HG03095 (cell line): ENCODE results near the gene GALNT2.

ENCODE experiments used
- ATAC-seq: cut with Tn5 transposase; IDR thresholded peaks from one replicate; pipeline ENCODE4 v1.9.1; 2021; ENCODE audit warnings: moderate library complexity; ENCODE audit not compliant: unreplicated experiment

GALNT2 gene

DNA sequence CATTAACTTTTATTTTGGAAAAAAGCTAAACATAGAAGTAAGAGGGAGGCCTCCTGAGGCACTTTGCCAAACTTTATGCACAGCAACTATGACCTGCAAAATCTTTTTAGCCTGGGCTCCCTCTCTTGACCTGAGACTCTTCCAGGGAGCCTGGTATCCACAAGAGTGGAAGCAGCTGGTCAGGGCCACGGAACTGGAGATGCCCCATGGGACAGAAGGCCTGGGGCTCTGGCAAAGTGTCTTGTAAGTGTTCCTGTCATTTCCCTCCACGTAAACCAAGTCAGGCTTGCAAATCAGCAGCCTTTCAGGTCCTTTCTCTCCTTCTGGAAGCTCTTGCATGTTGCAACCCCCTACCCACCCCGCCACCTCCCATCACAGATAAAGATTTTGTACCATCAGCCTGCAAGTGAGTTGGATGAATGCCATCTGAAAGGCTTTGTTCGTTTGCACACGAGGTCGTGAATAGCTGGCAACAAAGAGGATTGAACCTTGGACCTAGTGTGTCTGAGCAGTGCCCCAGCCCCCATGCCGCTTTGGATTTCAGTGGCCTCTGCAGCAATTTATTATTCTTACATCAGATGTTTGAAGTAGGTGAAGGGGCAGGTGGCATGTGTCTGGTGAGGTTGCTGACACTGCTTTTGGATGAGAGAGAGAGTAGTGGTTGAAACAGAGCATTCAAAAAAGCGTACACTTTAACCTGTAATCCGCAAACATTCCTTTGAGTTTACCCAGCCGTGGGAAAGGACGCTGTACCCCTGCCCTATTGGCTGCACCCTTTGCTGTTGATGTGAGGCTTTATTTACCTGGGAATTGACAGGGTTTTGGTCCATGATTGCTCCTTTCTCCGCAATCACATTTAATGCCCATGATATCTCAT lies 91.6 kb downstream of the GALNT2 start:
- ATAC-seq = no peak

DNA sequence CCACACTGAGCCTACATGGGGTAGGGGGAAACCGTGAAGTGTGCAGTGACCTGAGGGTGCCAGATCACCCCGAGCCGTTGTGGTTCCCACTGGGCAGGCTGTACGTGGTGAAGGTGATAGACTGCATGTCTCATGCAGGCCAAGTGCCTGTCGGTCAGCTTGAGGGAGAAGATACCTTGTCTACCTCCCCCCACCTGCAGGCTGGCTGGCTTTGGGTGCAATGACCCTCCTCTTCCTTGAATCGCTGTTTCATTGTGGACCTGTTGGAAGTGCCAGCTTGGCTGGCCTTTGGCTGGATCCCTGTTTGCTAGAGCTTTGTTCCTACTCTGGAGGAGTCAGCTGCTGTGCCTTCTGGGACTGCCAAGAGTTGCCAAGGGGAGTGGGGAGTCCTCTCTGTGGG lies 92.5 kb downstream of the GALNT2 start:
- ATAC-seq = no peak

DNA sequence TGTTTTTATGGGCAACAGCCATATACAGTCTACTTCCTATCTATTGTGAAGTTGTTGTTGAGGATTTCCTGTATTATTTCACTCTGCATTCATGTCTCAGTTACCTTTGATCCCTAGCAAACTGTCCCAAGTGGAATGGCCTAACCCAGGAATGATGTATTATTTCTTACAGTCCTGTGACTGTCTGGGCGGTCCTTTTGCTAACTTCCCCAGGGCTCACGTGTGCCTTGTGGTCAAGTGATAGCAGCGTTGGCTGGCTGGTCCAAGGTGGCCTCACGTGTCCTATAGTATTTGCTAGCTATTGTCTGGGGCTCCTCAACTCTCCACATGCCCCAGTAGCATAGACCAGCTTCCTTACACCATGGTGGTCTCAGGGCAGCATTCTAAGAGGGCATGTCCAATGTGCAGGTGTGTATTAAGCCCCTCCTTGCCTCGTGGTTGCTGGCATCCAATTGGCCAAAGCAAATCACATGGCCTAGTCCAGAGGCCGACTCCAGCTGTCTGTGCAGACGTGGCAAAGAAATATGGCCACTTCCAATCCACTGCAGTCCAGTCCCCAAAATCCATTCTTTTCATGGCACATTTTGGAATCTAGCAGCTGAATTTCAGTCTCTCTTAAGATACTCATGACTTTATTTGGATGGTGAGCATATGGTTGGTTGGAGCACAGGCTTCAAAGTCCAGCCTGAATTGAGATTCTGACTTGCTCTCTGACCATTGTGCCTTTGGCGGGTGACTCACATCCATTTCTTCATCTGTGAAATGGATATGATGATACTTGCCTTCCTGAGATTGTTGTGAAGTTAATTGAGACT lies 94.1 kb downstream of the GALNT2 start:
- ATAC-seq = no peak

DNA sequence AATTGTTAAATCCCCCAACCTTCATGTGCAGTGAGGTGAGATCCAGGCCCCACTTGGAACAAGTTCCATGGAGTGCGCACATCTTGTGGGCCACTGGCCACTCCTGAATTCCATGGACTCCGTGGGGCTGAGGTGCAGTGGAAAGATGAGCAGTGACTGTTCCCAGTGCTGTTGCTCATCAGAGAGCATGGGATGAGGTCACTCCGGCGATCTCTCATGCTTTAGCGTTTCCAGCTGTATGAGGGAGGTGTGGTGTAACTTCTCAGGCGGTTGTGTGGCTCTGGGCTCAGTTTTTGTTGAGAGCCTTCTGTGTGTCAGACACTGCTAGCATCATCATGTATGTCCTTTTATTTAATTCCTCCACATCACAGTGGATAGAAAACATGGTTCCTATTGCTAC lies 96.2 kb downstream of the GALNT2 start:
- ATAC-seq = no peak

DNA sequence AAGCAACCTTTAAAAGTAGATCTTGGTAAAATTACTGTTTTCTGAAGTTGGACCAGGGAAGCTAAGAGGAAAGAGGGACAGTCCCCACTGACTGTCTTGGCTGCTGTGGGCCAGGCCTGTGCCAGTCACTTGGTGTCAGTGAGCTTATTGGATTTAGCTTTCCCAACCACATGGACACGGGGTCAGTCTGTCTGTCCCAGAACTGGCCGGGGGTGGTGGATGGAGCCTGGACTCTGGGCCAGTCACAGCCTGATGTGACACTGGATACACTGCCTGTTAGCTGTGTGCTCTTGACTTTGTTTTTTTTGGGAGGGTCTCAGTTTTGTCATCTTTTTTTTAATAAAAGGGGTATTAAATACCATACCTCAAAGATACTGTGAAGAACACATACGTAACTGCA lies 96.7 kb downstream of the GALNT2 start:
- ATAC-seq = no peak

DNA sequence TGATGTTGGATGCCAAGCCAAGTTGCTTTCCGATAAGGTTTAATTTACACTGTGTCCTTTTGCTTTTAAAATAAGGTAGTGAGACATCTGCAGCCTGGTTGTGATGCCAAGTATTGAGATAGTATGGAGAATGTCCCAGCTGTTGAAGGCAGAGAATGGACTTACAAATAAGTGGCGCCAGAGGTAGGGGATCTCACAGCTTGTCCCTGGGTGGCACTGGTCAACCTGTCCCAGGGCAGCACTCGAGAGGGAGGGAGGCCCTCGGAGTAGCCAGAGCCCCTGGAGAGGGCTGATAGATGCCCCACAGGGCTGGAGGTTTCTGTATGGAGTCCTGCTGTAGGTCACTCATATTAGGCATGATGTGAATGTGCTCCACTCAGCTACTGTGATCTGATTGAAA lies 98.5 kb downstream of the GALNT2 start:
- ATAC-seq = no peak

DNA sequence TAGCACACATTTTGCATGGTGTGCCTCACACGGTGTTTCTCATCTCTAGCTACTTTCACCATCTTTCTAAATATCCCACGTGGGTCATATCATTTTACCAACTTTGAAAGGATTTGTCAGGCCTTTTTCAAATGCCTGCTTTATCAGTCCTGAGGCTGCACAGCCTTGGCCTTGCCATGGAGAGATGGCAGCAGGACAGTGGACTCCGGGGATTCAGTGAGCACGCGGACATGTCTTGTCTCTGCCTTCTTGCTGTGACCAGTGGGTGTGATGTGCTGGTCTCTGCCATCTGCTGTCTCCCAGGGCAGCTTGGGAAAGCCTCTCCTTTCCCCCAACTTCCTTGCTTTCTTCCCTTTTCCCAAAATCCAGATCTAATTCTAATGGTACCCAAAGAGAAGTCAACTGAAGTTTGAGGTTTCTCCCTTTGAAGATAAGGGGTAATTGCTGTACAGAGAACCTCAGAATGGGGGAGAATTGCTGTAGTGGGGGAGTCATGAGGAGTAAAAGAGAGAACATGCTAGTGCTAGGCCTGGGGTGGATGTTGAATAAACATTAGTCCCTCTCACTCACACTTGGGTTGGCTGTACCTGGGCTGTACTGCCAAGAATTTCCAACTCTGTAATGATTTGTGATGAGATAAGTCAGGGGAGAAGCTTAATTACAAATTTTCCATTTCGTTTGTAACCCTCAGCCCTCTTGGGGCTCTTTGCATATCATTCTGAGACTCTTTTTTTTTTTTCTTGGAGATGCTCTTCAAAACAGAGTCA lies 99.5 kb downstream of the GALNT2 start:
- no peak for ATAC-seq

DNA sequence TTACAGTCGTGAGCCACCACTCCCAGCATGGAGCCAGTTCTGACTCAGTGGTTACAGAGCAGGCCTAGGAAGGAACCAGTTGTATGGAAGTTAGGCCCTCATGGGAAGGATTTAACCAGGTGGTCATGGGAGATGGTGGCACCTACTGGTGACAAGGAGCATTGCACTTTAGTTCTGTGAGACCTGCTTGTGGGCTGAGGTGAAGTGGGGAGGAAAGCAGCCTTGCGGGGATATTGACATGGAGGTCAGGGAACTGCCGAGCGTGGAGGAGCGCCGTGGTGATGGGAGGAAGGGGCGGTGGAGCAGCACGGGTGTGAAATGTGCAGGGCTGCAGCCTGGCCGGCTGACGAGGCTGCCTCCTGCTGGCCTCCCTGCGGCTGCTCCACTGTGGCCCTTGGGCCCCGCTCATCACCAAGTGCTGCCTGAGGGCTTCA lies 100.4 kb downstream of the GALNT2 start:
- ATAC-seq = no peak

DNA sequence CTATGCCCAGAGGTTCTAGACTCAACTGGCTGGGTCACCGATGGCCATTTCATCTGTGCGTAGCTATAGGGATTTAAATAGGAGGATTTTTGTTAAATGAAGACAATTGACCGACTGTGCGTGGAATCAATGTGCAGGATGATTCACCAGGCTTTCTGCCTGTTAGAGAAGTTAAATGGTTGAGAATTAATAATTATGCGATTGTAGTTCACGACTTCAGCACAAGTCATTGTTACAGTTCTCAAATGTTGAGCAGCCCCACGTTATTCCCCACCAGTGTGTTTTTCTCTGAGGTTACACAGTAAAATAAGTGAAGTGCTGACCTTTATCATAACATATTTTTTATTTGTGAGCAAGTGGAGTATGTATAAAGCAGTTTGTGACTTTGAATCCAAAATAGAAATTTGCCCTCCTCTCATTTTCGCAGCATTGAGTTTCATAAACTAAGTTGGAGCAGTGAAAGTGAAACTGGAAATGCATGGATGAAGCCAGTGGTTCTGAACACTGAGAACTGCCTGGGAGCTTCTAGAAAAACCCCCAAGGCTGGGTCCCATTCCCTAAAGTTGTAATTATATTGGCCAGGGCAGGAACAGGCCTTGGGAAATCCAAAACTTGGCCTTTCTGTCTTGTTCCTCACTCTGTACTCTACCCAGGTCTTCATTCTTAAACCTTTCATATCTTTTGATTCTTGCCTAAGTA lies 102.6 kb downstream of the GALNT2 start:
- ATAC-seq = peak; percentile 35

DNA sequence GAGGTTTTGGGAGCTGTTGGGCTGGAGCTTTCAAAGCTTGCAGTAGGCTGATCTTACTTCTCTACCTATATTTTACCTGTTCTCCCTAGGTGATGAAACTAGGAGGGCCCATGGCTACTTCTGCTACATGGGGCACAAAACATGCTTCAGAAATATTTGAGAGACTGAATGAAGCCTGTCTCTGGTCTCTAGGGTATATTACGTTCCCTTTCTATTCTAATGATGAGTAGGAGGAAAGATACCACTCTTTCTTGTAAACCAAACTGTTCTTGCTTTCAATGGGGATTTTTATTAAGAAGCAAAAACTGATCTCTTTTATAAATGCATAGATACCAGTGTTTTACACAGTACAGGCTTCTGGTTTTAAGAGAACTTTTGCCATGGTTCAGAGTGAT lies 103.1 kb downstream of the GALNT2 start:
- ATAC-seq = peak; percentile 48

DNA sequence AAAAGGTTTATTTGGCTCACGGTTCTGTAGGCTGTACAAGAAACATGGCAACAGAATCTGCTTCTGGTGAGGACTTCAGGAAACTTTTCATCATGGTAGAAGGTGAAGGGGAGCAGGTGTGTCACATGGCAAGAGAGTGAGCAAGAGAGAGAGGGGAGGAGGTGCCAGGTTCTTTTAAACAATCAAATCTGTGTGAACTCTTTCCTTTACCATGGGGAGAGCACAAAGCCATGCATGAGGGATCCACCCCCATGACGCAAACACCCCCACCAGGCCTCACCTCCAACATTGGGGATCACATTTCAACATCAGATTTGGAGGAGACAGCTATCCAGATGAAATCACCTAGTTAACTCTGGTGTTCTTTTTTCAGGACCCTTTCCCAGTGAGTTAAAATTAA lies 103.6 kb downstream of the GALNT2 start:
- ATAC-seq = no peak

DNA sequence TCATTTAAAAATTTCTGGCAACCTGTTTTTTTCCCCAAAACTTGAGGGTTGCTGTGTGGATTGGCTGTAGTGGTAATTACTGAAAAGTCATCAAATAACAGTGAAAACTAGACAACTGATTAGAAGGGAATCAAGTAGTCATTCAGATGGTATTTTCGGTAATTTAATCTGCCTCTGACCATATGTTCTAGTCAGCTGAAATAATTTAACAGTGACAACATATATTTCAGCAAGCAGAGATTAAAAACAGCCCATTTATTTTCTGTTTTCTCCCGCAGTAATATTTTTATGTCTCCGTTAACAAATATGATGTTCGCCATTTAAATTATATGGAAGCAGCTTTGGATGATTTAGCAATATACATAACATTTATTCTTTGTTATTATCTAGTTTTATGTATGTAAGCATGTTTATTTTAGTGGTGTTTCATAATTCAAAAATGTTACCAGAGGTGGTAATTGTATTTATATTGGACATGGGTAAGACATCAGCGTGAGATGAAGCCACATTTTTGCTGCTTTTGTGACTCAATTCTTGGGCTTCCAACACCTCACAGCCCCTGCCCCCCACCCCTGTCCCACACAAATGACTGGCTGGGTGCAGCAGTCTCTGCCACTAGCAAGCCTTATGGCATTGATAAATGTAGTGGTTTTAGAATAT lies 104.4 kb downstream of the GALNT2 start:
- ATAC-seq = no peak

DNA sequence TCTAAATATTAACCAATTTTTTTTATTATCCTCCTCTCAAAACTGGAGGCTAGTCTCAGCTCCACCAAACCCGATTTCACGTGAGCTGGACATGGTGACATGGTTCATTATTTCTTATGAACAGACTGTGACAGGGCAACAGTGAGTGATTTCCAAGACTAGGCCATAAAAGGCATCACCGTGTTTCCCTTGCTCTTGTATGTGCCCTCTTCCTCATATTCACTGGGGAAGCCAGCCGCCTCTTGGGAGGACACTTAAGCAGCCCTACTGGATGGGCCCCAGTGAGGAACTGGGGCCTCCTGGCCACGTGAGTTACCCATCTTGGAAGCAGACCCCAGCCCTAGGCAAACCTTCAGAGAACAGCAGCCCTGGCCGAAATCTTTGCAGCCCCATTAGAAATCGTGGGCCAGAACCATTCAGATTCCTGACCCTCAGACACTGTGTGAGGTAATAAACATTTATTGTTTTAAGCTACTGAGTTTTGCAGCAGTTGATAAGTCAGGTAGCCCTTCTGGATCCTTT lies 105.0 kb downstream of the GALNT2 start:
- ATAC-seq = no peak

DNA sequence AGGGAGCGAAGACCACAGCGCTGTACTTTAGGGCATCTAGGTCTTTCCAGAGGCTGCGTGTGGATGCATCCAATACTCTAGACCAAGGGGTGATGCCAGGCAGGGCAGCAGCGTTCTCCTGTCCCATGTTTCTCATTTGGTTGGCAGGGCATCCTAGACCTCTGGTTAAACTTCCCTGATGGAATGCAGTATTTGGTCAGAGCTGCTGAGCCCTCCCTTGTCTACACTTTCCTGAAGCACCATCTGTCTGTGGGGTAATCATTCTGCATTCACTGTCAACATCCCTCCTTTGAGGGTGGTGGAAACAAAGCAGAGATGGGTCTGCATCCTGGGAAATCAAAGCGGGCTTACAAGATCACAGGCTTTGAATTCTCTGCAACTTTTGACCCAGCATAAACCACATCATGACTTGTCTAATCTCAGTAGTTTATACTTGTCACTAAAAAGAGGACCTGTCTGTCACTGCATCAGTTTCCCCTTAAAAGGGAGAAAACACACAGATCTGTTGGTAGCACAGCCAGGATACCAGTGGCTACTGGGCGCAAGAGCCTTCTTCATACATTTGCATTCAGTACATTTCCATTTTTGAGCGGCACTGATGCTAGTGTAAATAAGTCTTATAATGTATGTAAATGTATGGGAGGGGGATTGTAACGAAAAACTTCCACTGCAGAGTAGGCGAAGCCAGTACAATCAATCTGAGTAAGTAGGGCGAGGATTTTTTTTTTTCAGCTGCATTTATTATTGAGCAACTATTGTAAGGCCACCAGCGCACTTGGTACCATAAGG lies 106.3 kb downstream of the GALNT2 start:
- no peak for ATAC-seq

DNA sequence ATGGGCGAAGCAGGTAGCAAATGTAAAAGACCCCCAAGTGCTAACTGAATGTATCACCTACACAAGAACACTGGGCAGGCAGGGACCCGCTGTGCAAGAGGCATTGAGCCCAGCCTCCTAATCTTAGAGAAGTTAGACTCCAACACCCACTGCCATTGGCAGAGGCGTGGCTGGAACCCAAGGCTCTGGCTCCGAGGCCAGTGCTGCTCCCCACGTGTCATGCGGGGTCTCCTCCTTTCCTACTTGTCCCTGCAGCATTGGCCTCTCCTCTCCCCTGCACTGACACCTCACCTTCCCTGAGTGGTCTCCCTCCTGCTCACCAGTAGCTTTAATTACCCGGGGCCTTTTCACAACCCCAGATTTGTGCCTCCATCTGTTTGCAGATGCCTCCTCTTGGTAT lies 107.0 kb downstream of the GALNT2 start:
- ATAC-seq = no peak

DNA sequence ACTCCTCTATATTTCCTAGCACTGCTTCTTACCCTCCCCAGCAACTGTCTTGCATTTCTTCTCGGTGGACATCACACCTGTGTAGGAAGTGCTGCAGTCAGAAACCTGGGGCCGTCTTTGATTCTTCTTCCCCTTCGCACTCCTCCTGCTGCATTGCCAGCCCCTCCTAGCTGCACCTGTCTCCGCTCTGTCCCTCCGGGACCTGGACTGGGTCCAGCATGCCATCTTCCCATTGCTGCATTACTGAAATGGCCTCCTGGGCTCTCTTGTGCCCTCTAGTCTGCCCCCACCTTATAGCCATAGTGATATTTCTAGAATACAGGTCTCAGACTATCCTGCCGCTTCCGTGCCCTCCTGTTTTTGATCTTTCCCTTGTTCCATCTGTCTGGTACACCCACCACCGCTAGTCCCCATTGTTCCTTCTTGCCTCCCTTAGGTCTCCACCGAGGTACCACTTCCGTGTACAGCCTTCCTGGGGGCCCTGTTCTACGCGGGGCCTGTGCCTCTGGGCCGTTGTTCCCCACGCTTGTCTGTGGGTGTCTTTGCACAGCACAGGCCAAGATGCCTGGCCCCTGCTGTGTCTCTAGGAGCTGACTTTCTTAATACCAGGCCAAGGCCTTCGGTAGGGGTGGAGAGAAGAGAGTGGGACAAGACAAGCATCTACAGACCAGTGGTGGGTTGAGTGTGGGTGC lies 107.6 kb downstream of the GALNT2 start:
- no peak for ATAC-seq

DNA sequence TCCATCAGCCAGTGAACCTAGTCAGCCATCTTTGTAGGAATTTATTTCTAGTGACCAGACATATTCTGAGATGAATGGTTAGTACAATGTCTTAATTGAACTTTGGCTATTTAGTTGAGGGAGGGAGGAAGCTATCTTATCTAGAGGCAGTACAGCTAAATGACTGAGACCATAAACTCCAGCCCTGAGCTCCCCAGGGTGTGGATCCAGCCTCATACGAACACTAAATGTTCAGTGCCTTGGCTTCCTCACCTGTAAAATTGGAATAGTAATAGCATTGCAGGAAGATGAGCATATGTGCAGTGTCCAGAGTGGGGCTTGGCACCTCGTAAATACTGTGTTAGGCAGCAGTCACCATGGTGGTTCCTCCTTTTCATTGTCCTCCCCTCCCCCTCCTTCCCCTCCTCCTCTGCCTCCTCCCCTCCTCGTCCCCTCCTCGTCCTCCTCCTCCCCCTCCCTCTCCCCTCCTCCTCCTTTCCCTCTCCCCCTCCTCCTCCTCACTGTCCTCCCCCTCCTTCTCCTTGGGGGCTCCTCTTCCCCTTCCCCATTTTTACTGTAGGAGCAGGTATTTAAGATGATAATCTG lies 108.2 kb downstream of the GALNT2 start:
- ATAC-seq = no peak

DNA sequence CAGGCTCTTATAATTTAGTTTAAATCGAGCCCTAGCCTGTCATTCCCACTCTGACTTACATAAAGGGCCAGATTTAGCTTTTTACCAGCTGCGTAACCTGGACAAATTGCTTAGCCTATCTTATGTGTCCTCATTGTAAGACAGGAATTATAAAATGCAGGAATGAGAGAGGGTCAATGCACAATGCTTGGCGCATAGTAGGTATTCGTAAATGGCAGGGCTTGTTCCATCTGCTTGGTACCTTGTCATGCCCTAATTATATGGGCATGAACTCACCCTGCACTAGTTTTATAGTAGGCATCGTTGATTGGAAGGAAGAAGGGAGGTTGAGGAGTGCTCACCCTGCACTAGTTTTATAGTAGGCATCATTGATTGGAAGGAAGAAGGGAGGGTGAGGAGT lies 108.8 kb downstream of the GALNT2 start:
- ATAC-seq = no peak
